Measurements from ENCODE around the gene ARMC7. TPM values are rescaled to one million over a fixed set of nuclear protein-coding genes. Genes with fewer than 3 reads are reported as not detected.
A peak's percentile ranks its signal among the peaks of the same experiment; 100 is the strongest.
"Not testable (repeated sequence)": the region's sequence is repeated elsewhere in the genome, so short reads cannot be mapped to it uniquely, and the experiment has no call there.

ARMC7 gene
- total RNA-seq, 1 donor from 2014 or later = 15.4 TPM

GRCh38 chr17:75153780-75154194, 44.0 kb downstream of the ARMC7 start:
- Mint-ChIP-seq H3K9me3 (no peaks in the 10 kb centered on the region), H3K4me1 (peaks cover 34% of the 10 kb centered on the region), H3K36me3 (ENCODE audit: low read depth) (peaks cover 2% of the 10 kb centered on the region), H3K27me3 (no peaks in the 10 kb centered on the region), H3K4me3 (peak overlapping the region; percentile 91), H3K27ac (peak overlapping the region; percentile 77)
- no peak for TF ChIP-seq CTCF (IDR thresholded peaks at IDR 0.05)
- CTCF ChIA-PET = interaction anchor here (1.0 to 1.5 kb wide), 3 partner anchors 18 to 192 kb away, joined by 3 to 4 read pairs (median 3); no protein-coding TSS in a partner anchor
- intact Hi-C loops (cut with micrococcal nuclease) = loop anchor here (1.0 to 2.0 kb wide), 4 partner anchors 17 to 39 kb away; partner anchors contain the start of gene NT5C
- ATAC-seq (ENCODE audit: low read depth) = no peak
- no peak for DNase-seq
- POLR2A ChIA-PET = interaction anchor here (0.6 to 3.2 kb wide), 17 partner anchors 9 to 1432 kb away, joined by 3 to 20 read pairs (median 6); partner anchors contain the start of genes ARMC7, GGA3, MRPL58 and MRPS7

GRCh38 chr17:75154195-75155106, 44.7 kb downstream of the ARMC7 start, which contains the start of gene JPT1:
JPT1 (minus strand) TSS chr17:75154512; CDS start chr17:75154397, 115 bp downstream.
- Mint-ChIP-seq H3K9me3 (no peaks in the 10 kb centered on the region), H3K27ac (peak within 1 kb of the TSS; percentile 77), H3K4me1 (peaks cover 34% of the 10 kb centered on the region), H3K4me3 (peak within 1 kb of the TSS; percentile 91), H3K36me3 (ENCODE audit: low read depth) (peaks cover 2% of the 10 kb centered on the region), H3K27me3 (no peaks in the 10 kb centered on the region)
- ChIA-PET POLR2A (interaction anchor here (0.6 to 3.2 kb wide), 22 partner anchors 9 to 1432 kb away, joined by 3 to 20 read pairs (median 4); partner anchors contain the start of genes ARMC7, GGA3, MRPL58 and MRPS7), CTCF (interaction anchor here (1.0 to 1.5 kb wide), 4 partner anchors 17 to 193 kb away, joined by 3 to 5 read pairs (median 4); no protein-coding TSS in a partner anchor)
- intact Hi-C loops (cut with micrococcal nuclease) = loop anchor here (1.0 to 2.0 kb wide), 4 partner anchors 16 to 40 kb away; partner anchors contain the start of gene NT5C
- ATAC-seq (ENCODE audit: low read depth) = peak; percentile 97
- no peak for TF ChIP-seq CTCF (IDR thresholded peaks at IDR 0.05)
- peak; percentile 85 for DNase-seq

- intact Hi-C loops (cut with micrococcal nuclease) = loop anchor here (2.0 kb wide), 1 partner anchor 16 kb away; no protein-coding TSS in a partner anchor
- TF ChIP-seq CTCF (IDR thresholded peaks at IDR 0.05) = no peak
- no peak overlapping the region for H3K4me3 Mint-ChIP-seq
- peaks cover 32% of the 10 kb centered on the region for H3K4me1 Mint-ChIP-seq
- no peak for DNase-seq
- no peak for ATAC-seq (ENCODE audit: low read depth)
- no peaks in the 10 kb centered on the region for H3K27me3 Mint-ChIP-seq
- peaks cover 2% of the 10 kb centered on the region for H3K36me3 Mint-ChIP-seq (ENCODE audit: low read depth)
- CTCF ChIA-PET = interaction anchor here (1.2 to 1.5 kb wide), 3 partner anchors 17 to 46 kb away, joined by 3 to 5 read pairs (median 4); no protein-coding TSS in a partner anchor
- POLR2A ChIA-PET = interaction anchor here (0.6 to 3.2 kb wide), 18 partner anchors 10 to 625 kb away, joined by 3 to 20 read pairs (median 6); partner anchors contain the start of genes ARMC7, GGA3, MRPL58 and MRPS7
- no peaks in the 10 kb centered on the region for H3K9me3 Mint-ChIP-seq
- H3K27ac Mint-ChIP-seq = peak overlapping the region; percentile 75
Measured at GRCh38 chr17:75155191-75155601, 45.4 kb downstream of the ARMC7 start.

- CTCF ChIA-PET; ATAC-seq (ENCODE audit: low read depth); H3K27ac Mint-ChIP-seq; H3K27me3 Mint-ChIP-seq; H3K36me3 Mint-ChIP-seq (ENCODE audit: low read depth); DNase-seq; H3K4me3 Mint-ChIP-seq; intact Hi-C loops (cut with micrococcal nuclease); H3K9me3 Mint-ChIP-seq: not testable (repeated sequence)
- POLR2A ChIA-PET = interaction anchor here (2.1 kb wide), 1 partner anchor 44 kb away, joined by 5 read pairs; no protein-coding TSS in a partner anchor
- H3K4me1 Mint-ChIP-seq = peaks cover 16% of the 10 kb centered on the region
Measured at GRCh38 chr17:75158480-75158879, 48.7 kb downstream of the ARMC7 start.

- no peak for DNase-seq
- ChIA-PET CTCF (no interaction called here), POLR2A (no interaction called here)
- ATAC-seq (ENCODE audit: low read depth) = no peak
- no peak overlapping the region for H3K4me3 Mint-ChIP-seq
- H3K27ac Mint-ChIP-seq = no peak overlapping the region
- peaks cover 14% of the 10 kb centered on the region for H3K4me1 Mint-ChIP-seq
- H3K36me3 Mint-ChIP-seq (ENCODE audit: low read depth) = peaks cover 3% of the 10 kb centered on the region
- H3K9me3 Mint-ChIP-seq = no peaks in the 10 kb centered on the region
- H3K27me3 Mint-ChIP-seq = no peaks in the 10 kb centered on the region
- intact Hi-C loops (cut with micrococcal nuclease) = no loop called here
- no peak for TF ChIP-seq CTCF (IDR thresholded peaks at IDR 0.05)
Measured at GRCh38 chr17:75159196-75160031, 49.6 kb downstream of the ARMC7 start.
